ENCODE measurements around the gene SSUH2. TPM values are rescaled to one million over a fixed set of nuclear protein-coding genes. Genes with fewer than 3 reads are reported as not detected.

Gene SSUH2
- total RNA-seq, 1 experiment from 2014 or later = 0.22 TPM

- Histone ChIP-seq H3K9me3 (ENCODE audit: low read length) (no peaks in the 10 kb centered on the region), H3K36me3 (ENCODE audit: insufficient read depth, low read length) (no peaks in the 10 kb centered on the region), H3K9me2 (replicated peaks; ENCODE audit: insufficient read depth, low read length) (no peaks in the 10 kb centered on the region), H3K4me3 (ENCODE audit: low read length) (no peak overlapping the region), H4K20me1 (ENCODE audit: insufficient read depth, low read depth, low read length) (peaks cover 3% of the 10 kb centered on the region; the same call in 1 of the 2 replicates), H3K4me1 (ENCODE audit: low read length) (no peaks in the 10 kb centered on the region), H2AFZ (ENCODE audit: low read length) (no peak overlapping the region), H3K4me2 (ENCODE audit: low read depth, low read length, poor library complexity, severe bottlenecking) (no peak overlapping the region), H3K27me3 (ENCODE audit: low read length) (no peaks in the 10 kb centered on the region), H3K79me2 (ENCODE audit: low read length) (no peaks in the 10 kb centered on the region), H3K27ac (ENCODE audit: low read length) (no peak overlapping the region), H3K9ac (ENCODE audit: low read length) (no peak overlapping the region)
- no peak for DNase-seq
Observed at GRCh38 chr3:8648909-8649741, 4.5 kb upstream of the SSUH2 start.

GRCh38 chr3:8647137-8647985, 2.8 kb upstream of the SSUH2 start:
- H3K4me3 ChIP-seq (ENCODE audit: low read length) = no peak overlapping the region
- no peaks in the 10 kb centered on the region for H3K79me2 ChIP-seq (ENCODE audit: low read length)
- no peak overlapping the region for H3K27ac ChIP-seq (ENCODE audit: low read length)
- H3K27me3 ChIP-seq (ENCODE audit: low read length) = no peaks in the 10 kb centered on the region
- no peaks in the 10 kb centered on the region for H3K4me1 ChIP-seq (ENCODE audit: low read length)
- H3K9ac ChIP-seq (ENCODE audit: low read length) = no peak overlapping the region
- H3K9me3 ChIP-seq (ENCODE audit: low read length) = no peaks in the 10 kb centered on the region
- no peaks in the 10 kb centered on the region for H3K36me3 ChIP-seq (ENCODE audit: insufficient read depth, low read length)
- H3K4me2 ChIP-seq (ENCODE audit: low read depth, low read length, poor library complexity, severe bottlenecking) = no peak overlapping the region
- peaks cover 5% of the 10 kb centered on the region; the same call in 1 of the 2 replicates for H4K20me1 ChIP-seq (ENCODE audit: insufficient read depth, low read depth, low read length)
- no peak overlapping the region for H2AFZ ChIP-seq (ENCODE audit: low read length)
- H3K9me2 ChIP-seq (replicated peaks; ENCODE audit: insufficient read depth, low read length) = no peaks in the 10 kb centered on the region
- DNase-seq = no peak

DNA sequence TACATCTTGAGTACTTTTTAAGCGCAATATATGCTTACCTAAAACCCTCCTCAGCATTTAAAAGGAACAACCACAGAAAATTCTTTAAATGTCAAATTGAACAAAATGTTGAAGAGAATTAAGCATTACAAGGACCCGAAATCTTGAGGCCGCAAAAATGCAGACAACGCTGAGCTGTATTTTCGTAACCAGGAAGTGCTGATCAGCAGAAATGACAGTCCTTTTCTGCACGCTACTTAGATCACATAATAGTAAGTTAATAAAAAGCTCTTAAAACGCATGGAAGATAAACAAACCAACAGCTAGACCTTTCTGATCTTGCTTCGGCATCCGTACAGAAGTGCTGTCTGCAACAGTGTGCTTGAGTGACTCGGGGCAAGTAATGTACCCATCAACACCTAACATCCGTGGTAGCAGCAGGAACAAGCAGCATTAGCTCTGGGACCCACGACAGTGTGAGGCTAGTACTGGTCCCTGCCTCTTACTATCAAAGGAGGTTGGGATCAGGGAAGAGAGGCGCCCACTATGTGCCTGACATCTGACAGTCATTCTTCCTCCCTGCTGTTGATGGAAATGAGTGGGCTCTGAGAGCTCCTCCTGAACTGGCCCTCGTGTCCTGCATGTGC, 1.8 kb upstream of the SSUH2 start:
- Histone ChIP-seq H3K9ac (ENCODE audit: low read length) (no peak overlapping the region), H3K9me2 (replicated peaks; ENCODE audit: insufficient read depth, low read length) (no peaks in the 10 kb centered on the region), H3K4me3 (ENCODE audit: low read length) (no peak overlapping the region), H3K27ac (ENCODE audit: low read length) (no peak overlapping the region), H3K4me1 (ENCODE audit: low read length) (no peaks in the 10 kb centered on the region), H3K27me3 (ENCODE audit: low read length) (no peaks in the 10 kb centered on the region), H4K20me1 (ENCODE audit: insufficient read depth, low read depth, low read length) (peaks cover 5% of the 10 kb centered on the region; the same call in 1 of the 2 replicates), H3K9me3 (ENCODE audit: low read length) (no peaks in the 10 kb centered on the region), H3K4me2 (ENCODE audit: low read depth, low read length, poor library complexity, severe bottlenecking) (no peak overlapping the region), H3K79me2 (ENCODE audit: low read length) (no peaks in the 10 kb centered on the region), H2AFZ (ENCODE audit: low read length) (no peak overlapping the region), H3K36me3 (ENCODE audit: insufficient read depth, low read length) (no peaks in the 10 kb centered on the region)
- no peak for DNase-seq

DNA sequence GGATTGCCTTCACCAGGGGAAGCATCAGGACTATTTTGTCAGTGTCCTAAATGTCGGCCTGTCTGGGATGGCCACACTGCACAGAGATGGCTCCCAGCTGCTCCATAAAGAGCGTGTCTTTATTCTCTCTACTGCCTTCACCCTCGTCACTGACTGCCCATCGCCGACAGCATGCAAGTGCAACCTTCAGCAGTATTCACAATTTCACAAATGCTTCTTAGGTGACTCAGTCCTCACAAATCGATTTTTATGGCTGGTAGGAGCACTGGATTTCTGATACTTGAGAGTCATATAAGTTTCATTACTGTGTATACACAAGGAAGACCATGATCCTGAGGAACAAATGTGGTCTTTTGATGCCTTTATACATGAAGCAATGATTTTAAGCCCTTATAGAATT, 1.1 kb upstream of the SSUH2 start:
- H3K79me2 ChIP-seq (ENCODE audit: low read length) = no peaks in the 10 kb centered on the region
- H3K4me2 ChIP-seq (ENCODE audit: low read depth, low read length, poor library complexity, severe bottlenecking) = no peak overlapping the region

DNA sequence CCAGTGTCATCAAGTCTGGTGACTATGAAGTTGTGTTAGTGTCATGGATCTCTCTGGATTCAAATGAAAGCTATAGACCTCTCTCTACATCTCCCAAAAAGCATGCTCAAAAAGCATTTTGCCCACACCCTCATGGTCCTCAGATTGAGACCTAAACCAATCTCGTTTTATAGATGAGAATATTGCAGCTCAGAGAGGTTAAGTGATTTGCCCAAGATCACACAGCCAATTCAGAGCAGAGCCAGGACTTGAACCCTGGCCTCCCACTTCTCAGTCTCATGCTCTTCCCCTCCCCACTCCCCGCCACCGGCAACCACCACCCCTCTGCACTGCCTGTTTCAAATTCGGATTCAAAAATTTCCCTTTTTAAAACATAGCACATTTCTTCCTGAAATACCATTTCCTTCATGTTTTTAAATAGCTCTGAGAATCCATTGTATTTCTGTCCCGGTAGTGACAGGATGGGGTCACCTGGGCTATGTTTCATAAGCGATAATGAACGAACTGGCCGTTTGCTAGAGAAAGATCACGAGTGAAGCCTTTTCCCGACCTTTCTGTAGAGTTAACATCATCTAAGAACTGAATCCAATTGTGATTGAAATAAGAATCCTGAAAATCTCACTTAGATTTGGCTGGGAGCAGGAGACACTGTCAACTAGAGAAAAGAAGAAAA, 769 bp downstream of the SSUH2 start:
- no peaks in the 10 kb centered on the region for H3K36me3 ChIP-seq (ENCODE audit: insufficient read depth, low read length)
- no peak for DNase-seq
- H3K4me1 ChIP-seq (ENCODE audit: low read length) = no peaks in the 10 kb centered on the region
- H2AFZ ChIP-seq (ENCODE audit: low read length) = no peak overlapping the region
- no peaks in the 10 kb centered on the region for H3K9me2 ChIP-seq (replicated peaks; ENCODE audit: insufficient read depth, low read length)
- peaks cover 5% of the 10 kb centered on the region; the same call in 1 of the 2 replicates for H4K20me1 ChIP-seq (ENCODE audit: insufficient read depth, low read depth, low read length)
- no peak overlapping the region for H3K27ac ChIP-seq (ENCODE audit: low read length)
- H3K4me3 ChIP-seq (ENCODE audit: low read length) = no peak overlapping the region
- H3K9me3 ChIP-seq (ENCODE audit: low read length) = no peaks in the 10 kb centered on the region
- H3K4me2 ChIP-seq (ENCODE audit: low read depth, low read length, poor library complexity, severe bottlenecking) = no peak overlapping the region
- H3K79me2 ChIP-seq (ENCODE audit: low read length) = no peaks in the 10 kb centered on the region
- H3K9ac ChIP-seq (ENCODE audit: low read length) = no peak overlapping the region
- H3K27me3 ChIP-seq (ENCODE audit: low read length) = no peaks in the 10 kb centered on the region

More for the DNA sequence above, 1.1 kb upstream of the SSUH2 start:
- Histone ChIP-seq H3K4me1 (ENCODE audit: low read length) (no peaks in the 10 kb centered on the region), H3K9ac (ENCODE audit: low read length) (no peak overlapping the region), H3K4me3 (ENCODE audit: low read length) (no peak overlapping the region), H3K27me3 (ENCODE audit: low read length) (no peaks in the 10 kb centered on the region), H3K9me3 (ENCODE audit: low read length) (no peaks in the 10 kb centered on the region), H3K36me3 (ENCODE audit: insufficient read depth, low read length) (no peaks in the 10 kb centered on the region), H3K9me2 (replicated peaks; ENCODE audit: insufficient read depth, low read length) (no peaks in the 10 kb centered on the region), H2AFZ (ENCODE audit: low read length) (no peak overlapping the region), H4K20me1 (ENCODE audit: insufficient read depth, low read depth, low read length) (peaks cover 5% of the 10 kb centered on the region; the same call in 1 of the 2 replicates), H3K27ac (ENCODE audit: low read length) (no peak overlapping the region)
- no peak for DNase-seq

DNA sequence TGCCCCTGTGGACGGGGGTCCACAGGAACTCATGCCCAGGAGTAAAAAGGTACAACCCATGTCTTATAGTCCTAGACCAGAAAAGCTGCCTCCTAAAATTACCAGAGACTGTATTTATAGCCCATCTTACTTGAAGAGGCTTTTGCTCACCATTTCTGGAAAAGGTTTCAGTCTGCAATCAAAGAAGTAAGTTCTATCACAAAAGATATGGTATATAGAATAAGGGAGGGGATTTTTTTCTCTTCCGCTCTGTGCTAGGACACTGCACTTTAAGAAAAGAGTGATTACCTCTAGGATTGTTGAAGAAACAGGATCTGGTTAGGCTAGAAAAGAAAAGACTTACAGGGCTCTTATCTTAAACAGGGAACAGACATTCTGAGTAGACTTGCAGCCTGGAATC, 2.6 kb downstream of the SSUH2 start:
- Histone ChIP-seq H4K20me1 (ENCODE audit: insufficient read depth, low read depth, low read length) (peaks cover 2% of the 10 kb centered on the region; the same call in 1 of the 2 replicates), H3K9ac (ENCODE audit: low read length) (no peak overlapping the region), H3K27ac (ENCODE audit: low read length) (no peak overlapping the region), H3K27me3 (ENCODE audit: low read length) (no peaks in the 10 kb centered on the region), H3K79me2 (ENCODE audit: low read length) (no peaks in the 10 kb centered on the region), H3K4me2 (ENCODE audit: low read depth, low read length, poor library complexity, severe bottlenecking) (no peak overlapping the region), H3K4me3 (ENCODE audit: low read length) (no peak overlapping the region), H2AFZ (ENCODE audit: low read length) (no peak overlapping the region), H3K9me3 (ENCODE audit: low read length) (no peaks in the 10 kb centered on the region), H3K4me1 (ENCODE audit: low read length) (no peaks in the 10 kb centered on the region), H3K9me2 (replicated peaks; ENCODE audit: insufficient read depth, low read length) (no peaks in the 10 kb centered on the region), H3K36me3 (ENCODE audit: insufficient read depth, low read length) (no peaks in the 10 kb centered on the region)
- no peak for DNase-seq

DNA sequence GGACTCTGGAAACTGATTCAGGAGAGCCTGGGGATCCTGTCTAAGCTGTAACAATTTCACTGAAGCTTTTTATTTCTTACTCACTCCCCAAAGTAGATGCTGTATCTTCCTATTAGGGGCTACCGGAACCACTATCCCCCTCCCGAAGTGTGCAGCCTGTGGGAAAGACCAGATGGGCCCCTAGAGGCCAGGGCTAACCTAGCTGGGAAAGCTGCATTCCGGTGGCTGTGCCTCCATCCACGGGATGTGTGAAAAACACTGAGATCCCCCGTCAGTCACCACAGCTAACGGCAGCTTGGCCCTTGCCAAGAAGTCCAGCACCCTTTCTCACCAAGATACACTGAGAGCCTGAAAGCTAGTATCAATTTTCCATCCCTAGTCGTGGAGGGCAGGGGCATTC, 3.1 kb downstream of the SSUH2 start:
- Histone ChIP-seq H3K9ac (ENCODE audit: low read length) (no peak overlapping the region), H3K4me2 (ENCODE audit: low read depth, low read length, poor library complexity, severe bottlenecking) (no peak overlapping the region), H3K9me3 (ENCODE audit: low read length) (no peaks in the 10 kb centered on the region), H3K79me2 (ENCODE audit: low read length) (no peaks in the 10 kb centered on the region), H3K9me2 (replicated peaks; ENCODE audit: insufficient read depth, low read length) (no peaks in the 10 kb centered on the region), H3K27ac (ENCODE audit: low read length) (no peak overlapping the region), H3K4me1 (ENCODE audit: low read length) (no peaks in the 10 kb centered on the region), H3K27me3 (ENCODE audit: low read length) (no peaks in the 10 kb centered on the region), H3K36me3 (ENCODE audit: insufficient read depth, low read length) (no peaks in the 10 kb centered on the region), H4K20me1 (ENCODE audit: insufficient read depth, low read depth, low read length) (peaks cover 2% of the 10 kb centered on the region; the same call in 1 of the 2 replicates), H2AFZ (ENCODE audit: low read length) (no peak overlapping the region), H3K4me3 (ENCODE audit: low read length) (no peak overlapping the region)
- no peak for DNase-seq

Measured in Karpas-422 (cell line).